NCI-H460 (cell line): ENCODE results near the gene NLGN1. TPM values are rescaled to one million over a fixed set of nuclear protein-coding genes. Genes with fewer than 3 reads are reported as not detected.

Source experiments
- DNase-seq: peaks from one replicate; pipeline ENCODE4 v3.0.0-alpha.2; 2016; ENCODE audit warnings: low read depth; ENCODE audit errors: extremely low read depth
- total RNA-seq: library from RNA; depleted of rRNA; stranded (reverse); fragments of >200 nt; shearing (Covaris generic); gene quantifications from 2 replicates; pipeline ENCODE4 v1.2.3, GENCODE V29; 2014

NLGN1 gene
- total RNA-seq, 1 experiment from 2014 or later, result 10.7 TPM

- DNase-seq, result no peak
Observed at GRCh38 chr3:173747427-173747826, 349.9 kb downstream of the NLGN1 start.

GRCh38 chr3:173748105-173748504, 350.6 kb downstream of the NLGN1 start:
- no peak for DNase-seq

GRCh38 chr3:173750095-173750494, 352.6 kb downstream of the NLGN1 start:
- DNase-seq, result no peak

- no peak for DNase-seq
Observed at GRCh38 chr3:173750591-173750990, 353.0 kb downstream of the NLGN1 start.

DNA sequence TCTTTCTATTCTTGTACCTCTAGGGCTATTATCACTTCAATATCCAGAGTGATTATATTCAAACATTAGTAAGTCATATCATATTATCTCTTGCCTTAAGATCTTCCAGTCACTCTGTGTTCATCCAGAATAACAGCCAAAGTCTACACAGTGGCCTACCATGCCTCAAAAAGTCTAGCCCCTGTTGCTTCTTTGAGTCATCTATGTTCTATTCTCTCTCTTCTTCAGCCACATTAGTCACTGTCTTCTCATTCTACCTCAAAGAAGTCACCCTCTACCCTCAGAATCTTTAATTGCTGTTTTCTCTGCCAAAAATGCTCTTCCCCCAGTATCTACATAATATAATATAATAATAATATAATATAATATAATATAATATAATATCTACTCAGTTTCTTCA, 356.0 kb downstream of the NLGN1 start:
- DNase-seq, result no peak

GRCh38 chr3:173755161-173755560, 357.6 kb downstream of the NLGN1 start:
- no peak for DNase-seq

DNA sequence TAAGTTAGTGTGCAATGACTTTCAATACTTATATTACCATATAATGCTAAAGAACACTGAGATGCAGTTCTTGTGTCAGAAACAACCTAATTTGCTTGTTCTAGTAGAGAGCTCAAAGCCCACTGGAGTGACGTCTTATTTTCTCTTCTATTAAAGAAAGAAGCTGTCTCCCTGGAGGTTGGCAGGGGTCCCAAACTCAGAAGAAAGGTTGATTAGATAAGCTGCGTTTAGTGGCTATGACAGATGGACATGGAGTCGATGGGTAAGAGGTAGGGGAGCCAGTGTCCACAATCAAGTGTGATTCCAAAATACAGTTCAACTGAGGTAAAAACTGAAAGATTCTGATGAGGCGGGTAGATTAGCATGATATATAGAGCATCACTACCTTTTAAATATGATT, 363.6 kb downstream of the NLGN1 start:
- no peak for DNase-seq

GRCh38 chr3:173762501-173762900, 365.0 kb downstream of the NLGN1 start:
- no peak for DNase-seq

GRCh38 chr3:173770011-173770410, 372.5 kb downstream of the NLGN1 start:
- DNase-seq, result no peak

- DNase-seq, result no peak
Observed at GRCh38 chr3:173770796-173771573, 373.4 kb downstream of the NLGN1 start.

GRCh38 chr3:173773800-173774199, 376.3 kb downstream of the NLGN1 start:
- DNase-seq, result no peak

- DNase-seq, result no peak
Observed at GRCh38 chr3:173774294-173774693, 376.8 kb downstream of the NLGN1 start.

DNA sequence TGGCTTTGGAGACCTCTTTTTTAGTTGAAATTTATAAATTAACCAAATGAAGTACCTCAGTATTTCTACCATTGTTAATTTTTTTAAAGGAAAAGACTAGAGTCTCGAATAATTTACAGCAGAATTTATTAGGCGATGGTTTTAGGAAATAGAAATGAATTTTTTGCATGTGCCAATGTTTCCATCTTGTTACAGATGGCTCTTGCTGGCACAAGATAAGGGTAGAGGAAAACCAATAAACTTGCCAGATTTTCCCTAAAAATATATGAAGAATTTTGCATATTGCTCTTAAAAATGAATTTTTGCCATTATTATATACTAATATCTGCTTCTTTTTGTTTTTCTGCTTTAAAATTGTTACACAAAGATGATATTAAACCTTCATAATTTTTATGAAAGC, 380.7 kb downstream of the NLGN1 start:
- DNase-seq, result no peak

GRCh38 chr3:173780067-173780466, 382.5 kb downstream of the NLGN1 start:
- DNase-seq, result no peak

DNA sequence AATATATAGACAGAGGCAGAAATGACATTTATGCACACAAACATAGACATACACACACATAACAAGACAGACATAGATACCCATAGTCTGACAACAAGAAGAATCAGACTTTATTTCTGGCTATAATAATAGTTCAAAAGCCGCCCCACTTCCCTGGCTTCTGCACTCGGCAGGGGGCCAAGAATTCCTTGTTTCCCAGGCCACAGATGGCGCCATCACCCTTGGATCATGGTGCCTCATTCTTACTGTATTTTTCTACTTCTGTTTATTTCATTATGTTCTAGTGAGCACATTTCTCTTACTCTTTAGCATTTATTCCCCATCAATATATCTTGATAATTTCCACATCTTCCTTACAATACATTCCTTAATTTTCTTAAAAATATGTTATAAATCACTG, 387.5 kb downstream of the NLGN1 start:
- DNase-seq, result no peak

GRCh38 chr3:173789530-173790162, 392.1 kb downstream of the NLGN1 start:
- no peak for DNase-seq

- DNase-seq, result no peak
Observed at GRCh38 chr3:173793963-173794362, 396.4 kb downstream of the NLGN1 start.

DNA sequence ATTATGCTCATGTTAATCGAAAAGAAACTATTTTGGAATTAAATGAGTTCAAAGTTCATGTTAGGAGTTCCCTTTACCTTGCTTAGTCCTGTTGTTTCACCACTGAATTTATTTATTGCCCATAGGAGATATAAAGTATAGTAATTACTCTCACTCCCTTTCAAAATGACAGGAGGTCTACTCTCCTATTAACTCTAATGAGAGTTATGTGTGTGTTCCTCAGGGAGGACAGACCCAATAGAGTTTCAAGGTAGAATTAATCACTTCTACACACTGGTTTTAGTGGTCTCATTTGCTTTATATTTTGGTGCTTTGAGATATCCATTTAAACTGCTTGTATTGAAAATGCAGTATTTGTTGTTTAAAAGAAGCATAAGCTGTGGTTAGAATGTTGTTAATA, 398.9 kb downstream of the NLGN1 start:
- no peak for DNase-seq

DNA sequence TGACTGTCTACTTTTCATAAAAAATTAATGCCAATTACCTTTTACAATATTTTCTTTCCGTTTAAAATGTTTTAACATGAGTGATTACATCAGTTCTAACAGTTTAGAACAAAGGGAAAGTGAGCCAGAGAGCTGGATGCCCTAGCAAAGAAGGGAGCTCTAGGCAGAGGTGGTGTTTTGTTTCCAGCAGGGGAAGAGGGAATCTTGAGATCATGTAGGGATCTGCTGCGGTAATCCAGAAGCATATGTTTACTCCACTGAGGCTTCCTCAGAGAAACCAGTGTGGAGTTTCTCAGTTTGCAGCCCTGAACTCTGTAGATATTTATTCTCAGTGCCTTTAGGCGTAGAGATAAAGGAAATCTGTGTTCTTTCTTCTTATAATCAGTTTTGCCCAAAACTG, 399.3 kb downstream of the NLGN1 start:
- DNase-seq, result no peak

DNA sequence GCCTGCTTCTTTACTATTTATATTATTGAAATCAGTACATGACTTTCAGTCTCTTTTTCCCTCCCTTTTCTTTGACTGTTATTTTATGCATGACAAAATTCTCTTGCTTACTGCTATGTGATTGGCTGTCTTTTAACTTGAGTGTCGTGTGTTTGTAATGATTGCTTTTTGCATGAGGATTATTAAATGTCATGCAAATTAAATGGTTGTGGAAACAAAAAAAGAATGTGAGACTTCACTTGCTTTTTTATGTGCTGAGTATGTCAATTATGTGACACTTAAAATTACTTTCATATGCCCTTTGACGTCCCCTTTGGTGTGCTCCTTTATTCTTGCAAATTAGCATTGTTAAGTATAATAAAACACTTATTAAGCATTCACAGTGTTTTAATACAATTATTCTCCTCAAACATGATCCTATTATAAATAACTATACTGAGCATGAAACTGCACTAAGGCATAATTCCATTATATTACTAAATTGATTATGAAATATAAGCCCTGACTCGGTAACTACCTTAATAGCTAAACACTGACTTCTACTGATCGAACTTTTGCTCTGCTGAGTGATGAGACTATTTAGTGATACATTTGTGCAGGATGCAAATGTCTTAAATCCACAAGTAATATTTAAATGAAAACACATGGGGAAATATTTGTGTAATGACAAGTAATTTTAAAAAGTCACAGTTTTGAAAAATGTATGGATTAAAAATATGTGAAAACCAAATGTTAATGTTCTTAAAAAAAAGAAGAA, 401.7 kb downstream of the NLGN1 start:
- no peak for DNase-seq

- DNase-seq, result no peak
Observed at GRCh38 chr3:173800154-173800553, 402.6 kb downstream of the NLGN1 start.

GRCh38 chr3:173814809-173815208, 417.3 kb downstream of the NLGN1 start:
- no peak for DNase-seq
